IPS DF 6.9 (cell line): ENCODE data around the gene LMNA.

Experiments
- DNase-seq: peaks from one replicate; pipeline ENCODE4 v3.0.0-alpha.2; 2013; ENCODE audit warnings: low read depth, low spot score
- H3K27ac ChIP-seq: one replicate; pipeline ENCODE4 v1.5.1; 2013; ENCODE audit warnings: low read length, control low read depth
- H3K27me3 ChIP-seq: 2 replicates; pipeline ENCODE4 v1.6.1; 2013; ENCODE audit warnings: mild to moderate bottlenecking, low read length; ENCODE audit not compliant: control insufficient read depth, insufficient read depth
- H3K36me3 ChIP-seq: 2 replicates; pipeline ENCODE4 v1.6.1; 2013; ENCODE audit warnings: low read length; ENCODE audit not compliant: control insufficient read depth, insufficient read depth
- H3K4me1 ChIP-seq: 2 replicates; pipeline ENCODE4 v1.6.1; 2013; ENCODE audit warnings: low read length; ENCODE audit not compliant: control insufficient read depth, insufficient read depth
- H3K4me3 ChIP-seq: 2 replicates; pipeline ENCODE4 v1.5.1; 2013; ENCODE audit warnings: mild to moderate bottlenecking, low read length
- H3K9me3 ChIP-seq: 2 replicates; pipeline ENCODE4 v1.6.1; 2013; ENCODE audit warnings: low read length, inconsistent platforms; ENCODE audit not compliant: control insufficient read depth, insufficient read depth
- WGBS: extraction: QIAGEN DNeasy Blood & Tissue Kit; methylation state at CpG from one replicate; pipeline ENCODE4 v1.1.7; 2013; ENCODE audit warnings: mixed read lengths, missing lambda C conversion rate; ENCODE audit not compliant: insufficient read length, insufficient coverage; 5-methylcytosine and 5-hydroxymethylcytosine counted together

The LMNA gene

DNA sequence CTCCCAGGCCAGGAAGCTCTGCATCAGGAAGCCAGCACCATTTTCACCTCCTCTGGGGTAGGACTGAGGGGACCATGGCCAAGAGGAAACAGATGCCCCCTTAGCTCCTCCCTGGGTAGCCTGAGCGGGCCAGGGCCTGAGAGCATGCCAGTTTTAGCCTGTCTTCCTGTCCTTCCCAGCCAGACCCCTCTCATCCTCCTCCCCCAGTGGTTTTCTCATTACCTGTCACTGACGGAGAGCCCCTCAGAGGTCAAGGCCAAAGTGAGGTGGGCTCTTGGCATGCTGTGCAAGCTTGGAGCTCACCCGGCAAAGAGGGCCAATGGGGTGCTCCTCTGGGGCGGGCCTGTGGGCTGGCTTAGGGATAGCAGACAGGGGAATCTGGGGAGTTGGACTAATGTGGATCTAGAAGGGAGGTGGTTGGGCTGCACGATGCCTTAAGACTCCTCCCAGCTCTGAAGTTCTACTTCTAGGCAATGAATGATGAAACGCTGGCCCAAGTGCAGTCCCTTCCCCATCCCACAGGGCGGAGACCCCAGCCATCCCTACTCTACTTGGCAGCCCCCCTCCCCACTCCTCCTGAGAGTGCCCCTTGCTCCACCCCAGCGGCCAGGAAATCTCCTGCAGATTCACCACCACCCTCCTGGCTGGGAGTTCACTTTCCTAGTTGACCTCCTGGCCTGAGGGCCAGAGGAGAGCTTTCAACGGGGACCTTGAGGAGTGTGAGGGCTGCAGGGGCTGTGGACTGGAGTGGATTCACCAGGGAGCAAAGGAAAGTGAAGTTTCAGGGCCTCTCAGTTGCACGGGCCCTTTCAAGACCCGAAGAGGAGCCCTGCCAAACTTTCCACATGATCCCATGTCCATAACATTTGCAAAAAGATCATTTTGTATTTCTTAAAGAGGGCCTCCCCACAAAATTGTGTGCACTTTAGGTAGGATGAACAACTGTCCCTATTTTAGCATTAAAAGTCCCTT is 9.4 kb upstream of the LMNA start:
- Histone ChIP-seq H3K9me3 (no peaks in the 10 kb centered on the region), H3K27me3 (no peaks in the 10 kb centered on the region), H3K27ac (no peak overlapping the region), H3K36me3 (no peaks in the 10 kb centered on the region), H3K4me1 (peaks cover 21% of the 10 kb centered on the region), H3K4me3 (no peak overlapping the region)
- DNase-seq = no peak
- WGBS = no CpG with 5 or more reads among the region's 11 CpGs

GRCh38 chr1:156106624-156107488 is 7.7 kb upstream of the LMNA start:
- no peak for DNase-seq
- WGBS = no CpG with 5 or more reads among the region's 14 CpGs
- Histone ChIP-seq H3K4me1 (peaks cover 21% of the 10 kb centered on the region), H3K27me3 (no peaks in the 10 kb centered on the region), H3K36me3 (no peaks in the 10 kb centered on the region), H3K9me3 (no peaks in the 10 kb centered on the region), H3K27ac (no peak overlapping the region), H3K4me3 (no peak overlapping the region; the same call in 1 of the 2 replicates)

GRCh38 chr1:156108057-156108456 is 6.5 kb upstream of the LMNA start:
- no peak for DNase-seq
- WGBS = no CpG with 5 or more reads among the region's 3 CpGs
- Histone ChIP-seq H3K36me3 (no peaks in the 10 kb centered on the region), H3K9me3 (no peaks in the 10 kb centered on the region), H3K4me3 (no peak overlapping the region), H3K27me3 (no peaks in the 10 kb centered on the region), H3K4me1 (peaks cover 18% of the 10 kb centered on the region), H3K27ac (no peak overlapping the region)

DNA sequence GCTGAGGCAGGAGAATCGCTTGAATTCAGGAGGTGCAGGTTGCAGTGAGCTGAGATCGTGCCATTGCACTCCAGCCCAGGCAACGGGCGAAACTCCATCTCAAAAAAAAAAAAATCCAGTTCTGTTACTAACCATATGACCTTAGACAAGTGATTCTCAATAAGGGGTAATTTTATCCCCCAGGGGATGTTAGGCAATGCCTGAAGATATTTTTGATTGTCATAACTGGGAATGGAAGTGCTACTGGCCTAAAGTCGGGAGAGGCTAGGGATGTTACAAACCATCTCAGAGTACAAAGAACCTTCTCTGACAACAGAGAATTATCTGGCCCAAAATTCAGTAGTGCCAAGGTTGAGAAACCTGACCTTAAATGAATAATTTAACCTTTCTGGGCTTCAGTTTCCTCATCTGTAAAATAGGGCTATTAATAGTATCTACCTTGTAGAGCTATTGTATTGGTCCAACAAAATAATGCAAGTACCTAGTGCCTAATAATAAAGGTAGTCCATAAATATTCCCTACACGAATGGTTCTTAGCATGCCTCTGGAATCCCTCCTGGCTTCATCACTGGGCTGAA is 5.8 kb upstream of the LMNA start:
- peaks cover 18% of the 10 kb centered on the region for H3K4me1 ChIP-seq
- no peaks in the 10 kb centered on the region for H3K36me3 ChIP-seq
- WGBS = no CpG with 5 or more reads among the region's 6 CpGs
- H3K9me3 ChIP-seq = no peaks in the 10 kb centered on the region
- no peaks in the 10 kb centered on the region for H3K27me3 ChIP-seq
- DNase-seq = no peak
- no peak overlapping the region for H3K27ac ChIP-seq
- no peak overlapping the region for H3K4me3 ChIP-seq

- no CpG with 5 or more reads among the region's 2 CpGs for WGBS
- Histone ChIP-seq H3K4me1 (peaks cover 8% of the 10 kb centered on the region; the same call in 1 of the 2 replicates), H3K9me3 (no peaks in the 10 kb centered on the region), H3K27me3 (no peaks in the 10 kb centered on the region), H3K4me3 (no peak overlapping the region), H3K36me3 (no peaks in the 10 kb centered on the region), H3K27ac (no peak overlapping the region)
- DNase-seq = no peak
Observed at GRCh38 chr1:156110252-156110651, 4.3 kb upstream of the LMNA start.

GRCh38 chr1:156111355-156111962 is 3.1 kb upstream of the LMNA start:
- peaks cover 7% of the 10 kb centered on the region; the same call in 1 of the 2 replicates for H3K4me1 ChIP-seq
- no peak overlapping the region for H3K27ac ChIP-seq
- no peaks in the 10 kb centered on the region for H3K9me3 ChIP-seq
- no peaks in the 10 kb centered on the region for H3K36me3 ChIP-seq
- WGBS = no CpG with 5 or more reads among the region's 4 CpGs
- H3K27me3 ChIP-seq = no peaks in the 10 kb centered on the region
- no peak for DNase-seq
- H3K4me3 ChIP-seq = no peak overlapping the region

GRCh38 chr1:156112276-156113137 is 2.0 kb upstream of the LMNA start:
- no CpG with 5 or more reads among the region's 10 CpGs for WGBS
- no peak for DNase-seq
- no peak overlapping the region for H3K27ac ChIP-seq
- H3K36me3 ChIP-seq = no peaks in the 10 kb centered on the region
- H3K4me1 ChIP-seq = peaks cover 5% of the 10 kb centered on the region; the same call in 1 of the 2 replicates
- H3K4me3 ChIP-seq = no peak overlapping the region
- no peaks in the 10 kb centered on the region for H3K27me3 ChIP-seq
- H3K9me3 ChIP-seq = no peaks in the 10 kb centered on the region

DNA sequence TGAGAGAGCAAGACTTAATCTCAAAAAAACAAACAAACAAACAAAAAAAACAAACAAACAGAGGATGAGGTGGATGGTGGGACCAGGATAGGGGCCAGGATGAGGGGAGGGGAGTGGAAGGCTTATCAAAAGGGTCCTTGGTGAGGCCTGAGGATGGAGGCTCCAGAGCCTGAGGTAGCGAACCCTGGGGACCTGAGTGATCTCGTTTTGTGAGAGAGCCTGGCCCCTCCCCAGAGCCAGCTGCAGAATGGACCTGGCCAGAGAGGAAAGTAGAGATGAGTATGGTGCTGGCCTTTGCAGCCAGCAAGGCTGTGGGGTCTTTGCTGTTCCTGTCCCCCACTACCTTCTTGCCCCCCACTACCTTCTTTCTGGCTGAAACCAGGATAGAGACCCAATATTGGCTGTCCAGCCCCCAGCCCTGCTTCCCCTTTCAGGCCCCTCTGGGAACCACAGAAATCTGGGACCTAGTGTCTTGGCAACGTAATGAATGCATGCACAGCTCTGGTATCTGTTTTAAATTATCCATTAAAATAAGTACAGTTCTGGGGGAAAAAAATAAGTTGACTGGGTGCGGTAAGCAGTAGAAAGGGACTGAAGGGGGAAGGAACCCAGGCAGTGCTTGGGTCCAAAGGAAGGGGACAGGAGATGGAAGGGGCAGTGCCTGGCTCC is 1.1 kb upstream of the LMNA start:
- DNase-seq = no peak
- H3K36me3 ChIP-seq = no peaks in the 10 kb centered on the region
- H3K27ac ChIP-seq = no peak overlapping the region
- no peaks in the 10 kb centered on the region for H3K27me3 ChIP-seq
- H3K4me3 ChIP-seq = no peak overlapping the region
- no CpG with 5 or more reads among the region's 4 CpGs for WGBS
- no peaks in the 10 kb centered on the region for H3K9me3 ChIP-seq
- H3K4me1 ChIP-seq = peaks cover 5% of the 10 kb centered on the region; the same call in 1 of the 2 replicates

- H3K27ac ChIP-seq = no peak overlapping the region
- no CpG with 5 or more reads among the region's 49 CpGs for WGBS
- H3K4me1 ChIP-seq = peaks cover 5% of the 10 kb centered on the region; the same call in 1 of the 2 replicates
- H3K9me3 ChIP-seq = no peaks in the 10 kb centered on the region
- H3K36me3 ChIP-seq = no peaks in the 10 kb centered on the region
- no peak for DNase-seq
- H3K27me3 ChIP-seq = no peaks in the 10 kb centered on the region
- peak overlapping the region; percentile 67 for H3K4me3 ChIP-seq
Observed at GRCh38 chr1:156114919-156115513, 505 bp downstream of the LMNA start.
